Measurements from ENCODE around the gene MAP4K5.

The MAP4K5 gene

DNA sequence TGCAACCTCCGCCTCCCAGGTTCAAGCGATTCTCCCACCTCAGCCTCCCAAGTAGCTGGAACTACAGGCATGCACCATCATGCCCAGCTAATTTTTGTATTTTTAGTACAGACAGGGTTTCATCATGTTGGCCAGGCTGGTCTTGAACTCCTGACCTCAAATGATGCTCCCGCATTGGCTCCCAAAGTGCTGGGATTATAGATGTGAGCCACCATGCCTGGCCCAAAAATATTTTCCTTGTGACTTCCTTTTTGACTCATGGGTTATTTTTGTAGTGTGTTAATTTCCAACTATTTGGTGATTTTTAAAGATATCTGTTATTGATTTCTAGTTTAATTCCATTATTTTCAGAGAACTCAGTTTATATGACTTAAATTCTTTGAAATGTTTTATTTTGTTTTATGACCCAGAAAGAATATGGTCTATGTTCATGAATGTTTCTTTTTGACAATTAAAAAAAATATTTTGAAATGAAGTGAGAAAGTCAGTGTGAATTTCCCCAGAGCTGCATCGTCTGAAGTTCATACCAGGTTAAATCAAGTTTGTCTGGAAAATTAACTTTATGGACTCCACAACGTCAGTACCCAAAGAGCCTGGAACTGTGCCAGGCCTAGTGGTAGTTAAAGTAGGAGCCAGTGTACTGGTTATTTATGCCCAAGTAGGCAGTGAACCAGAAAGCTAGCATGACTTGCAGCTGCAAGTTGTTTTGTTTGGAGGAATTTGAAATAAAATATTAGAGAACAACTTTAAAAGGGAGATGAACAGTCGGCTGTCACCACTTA, 132.9 kb downstream of the MAP4K5 start:
- DNase-seq, result peak in 2 of 4 experiments; percentile 12 to 28

DNA sequence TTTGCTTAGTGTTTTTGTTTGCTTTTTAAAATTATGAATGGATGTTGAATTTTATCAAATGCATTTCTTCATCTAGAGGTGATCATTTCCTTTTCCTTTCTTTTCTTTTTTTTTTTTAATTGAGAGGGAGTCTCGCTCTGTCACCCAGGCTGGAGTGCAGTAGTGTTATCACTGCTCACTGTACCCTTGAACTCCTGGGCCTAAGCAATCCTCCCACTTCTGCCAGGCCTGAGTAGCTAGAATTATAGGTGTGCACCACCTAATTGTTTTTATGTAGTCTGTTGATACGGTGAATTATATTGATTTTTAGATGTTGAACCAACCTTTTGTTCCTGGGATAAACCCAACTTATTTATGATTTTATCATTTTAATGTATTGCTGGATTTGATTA, 134.2 kb downstream of the MAP4K5 start:
- no peak for DNase-seq

DNA sequence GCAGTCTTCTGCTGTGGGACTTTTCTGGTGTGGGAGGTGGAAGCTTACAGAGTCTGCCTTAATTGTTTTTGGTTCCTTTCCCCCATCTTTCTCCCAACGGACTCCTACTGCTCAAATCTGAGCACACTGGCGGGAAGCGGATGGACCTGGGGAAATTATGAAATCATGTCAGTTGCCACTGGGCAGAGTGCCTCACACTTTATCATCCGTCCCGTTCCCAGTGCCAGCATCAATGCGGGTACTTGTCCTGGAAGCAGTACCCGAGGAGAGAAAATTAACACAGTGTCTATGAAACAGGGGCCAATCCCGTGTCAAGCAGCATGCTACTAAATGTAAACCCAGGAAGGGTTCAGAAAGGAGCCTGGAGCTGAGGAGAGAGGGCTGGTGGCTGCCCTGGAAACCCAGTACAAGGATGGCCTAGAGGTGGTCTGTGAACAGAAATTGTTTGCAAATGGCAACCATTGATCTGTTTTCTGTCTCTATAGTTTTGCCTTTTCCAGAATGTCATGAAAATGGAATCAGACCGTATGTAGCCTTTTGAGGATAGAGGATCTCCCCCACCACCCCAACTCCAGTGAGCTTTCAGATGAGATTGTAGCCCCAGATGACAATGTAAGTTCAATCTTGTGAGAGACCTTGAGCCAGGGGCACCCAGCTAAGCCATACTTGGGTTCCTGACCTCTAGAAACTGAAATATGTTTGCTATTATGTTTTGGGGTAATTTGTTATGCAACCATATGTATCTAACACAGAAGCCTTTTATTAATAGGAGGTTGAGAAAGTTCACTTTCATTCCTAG, 134.8 kb downstream of the MAP4K5 start:
- DNase-seq, result peak; percentile 19 to 46 (median 36)

DNA sequence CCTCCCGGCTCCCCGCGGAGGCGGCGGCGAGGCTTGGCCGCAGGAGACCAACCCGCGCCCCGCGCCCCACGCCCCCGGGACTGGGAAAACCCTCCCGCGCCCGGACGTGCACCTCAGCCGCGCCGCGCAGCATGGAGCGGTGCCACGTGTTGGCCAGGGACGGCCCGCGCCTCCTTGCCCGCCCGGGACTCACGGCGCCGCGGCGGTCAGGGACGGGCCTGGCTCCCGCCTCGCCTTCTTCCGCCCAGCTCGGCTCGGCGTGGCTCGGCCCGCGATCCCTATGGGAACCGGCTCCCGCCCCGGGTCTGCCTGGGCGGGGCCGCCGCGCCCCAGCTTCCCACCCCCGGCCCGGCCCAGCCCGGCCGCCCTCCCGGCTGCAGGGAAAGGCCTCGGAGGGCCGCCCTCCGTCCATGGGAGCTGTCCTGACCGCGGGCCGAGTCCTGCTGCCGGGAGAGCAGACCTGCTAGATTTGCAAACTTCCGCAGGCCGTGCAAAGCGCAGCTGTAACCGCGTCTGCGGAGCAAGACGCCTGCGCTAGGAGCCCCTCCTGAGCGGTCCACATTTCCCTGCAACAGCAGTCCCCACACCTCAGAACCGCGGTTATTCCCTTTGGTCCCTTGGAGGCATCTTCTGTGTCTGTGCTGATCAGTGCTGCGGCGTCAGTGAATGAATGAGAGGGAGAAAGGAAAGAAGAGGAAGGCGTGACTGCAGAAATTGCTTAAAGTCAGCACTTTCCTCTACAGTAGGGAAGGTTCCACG, 135.6 kb downstream of the MAP4K5 start, which contains the start of gene CDKL1:
Gene CDKL1, minus strand, starts transcription at position 251 of the 759 bp plus-strand sequence. CDS start 1,013 bp downstream, outside the sequence.
- DNase-seq, result peak; percentile 64 to 88 (median 78)

DNA sequence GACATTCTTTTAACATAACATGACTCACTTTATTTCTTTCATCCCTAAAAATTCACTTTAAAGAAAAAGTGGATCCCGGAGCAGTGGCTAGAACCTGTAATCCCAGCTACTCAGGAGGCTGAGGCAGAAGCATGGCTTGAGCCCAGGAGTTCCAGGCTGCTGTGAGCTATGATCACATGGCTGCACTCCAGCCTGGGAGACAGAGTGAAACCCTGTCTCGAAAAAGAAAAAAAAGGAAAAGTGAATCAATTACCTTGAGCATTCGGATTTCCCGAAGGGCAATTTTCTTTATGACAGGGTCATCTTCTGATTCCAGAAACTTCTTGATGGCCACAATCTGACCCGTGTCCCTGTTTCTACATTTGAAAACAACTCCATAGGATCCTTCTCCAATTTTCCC, 136.9 kb downstream of the MAP4K5 start:
- DNase-seq, result no peak

DNA sequence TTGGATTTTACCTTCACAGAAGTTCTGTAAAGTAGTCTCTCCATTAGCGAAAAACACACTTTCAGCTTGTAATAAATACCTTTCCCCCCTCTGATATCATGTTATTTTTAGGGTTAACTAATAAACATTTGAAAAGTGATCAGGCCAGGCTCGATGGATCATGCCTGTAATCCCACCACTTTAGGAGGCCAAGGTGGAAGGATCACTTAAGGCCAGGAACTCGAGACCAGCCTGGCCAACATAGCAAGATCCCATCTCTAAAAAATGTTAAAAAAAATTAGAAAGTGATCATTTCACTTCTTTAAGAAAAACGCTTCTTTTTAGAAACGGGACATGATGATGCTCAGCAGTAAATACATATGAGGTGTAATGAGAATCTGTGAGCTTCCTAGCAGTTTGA, 137.7 kb downstream of the MAP4K5 start:
- no peak for DNase-seq

DNA sequence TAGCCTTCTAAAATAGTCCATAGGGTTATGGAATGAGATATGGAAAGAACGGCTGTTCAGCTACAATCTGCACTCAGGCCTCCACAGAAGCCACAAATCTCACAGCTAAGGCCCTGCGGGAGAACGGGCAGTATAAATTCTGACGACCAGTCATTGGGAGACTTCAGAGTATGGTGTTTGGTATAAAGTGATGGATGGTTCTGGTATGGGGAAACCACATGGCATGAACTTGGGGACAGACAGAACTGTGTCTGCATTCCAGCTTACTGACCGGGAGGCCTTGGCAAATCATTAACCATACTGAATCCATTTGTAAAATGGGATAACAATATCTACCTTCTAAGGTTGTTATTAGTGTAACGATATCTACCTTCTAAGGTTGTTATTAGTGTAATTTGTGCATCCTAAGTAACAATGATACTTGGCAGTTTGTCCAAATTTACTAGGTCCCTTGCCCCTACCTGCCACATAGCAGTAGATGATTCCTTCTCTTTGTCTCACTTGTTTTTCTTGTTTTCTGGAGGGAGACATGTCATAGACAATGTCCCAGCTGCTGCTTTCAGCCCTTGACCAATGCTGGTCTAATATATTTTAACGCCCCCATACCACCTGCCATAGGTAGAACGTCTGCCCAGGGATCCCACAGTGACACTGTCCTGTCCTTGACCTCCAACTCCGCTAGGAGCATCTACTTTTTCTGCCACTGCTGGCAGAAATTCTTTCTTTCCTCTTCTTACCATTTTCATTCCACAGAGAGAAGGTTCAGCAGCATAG, 142.5 kb downstream of the MAP4K5 start:
- no peak for DNase-seq

DNA sequence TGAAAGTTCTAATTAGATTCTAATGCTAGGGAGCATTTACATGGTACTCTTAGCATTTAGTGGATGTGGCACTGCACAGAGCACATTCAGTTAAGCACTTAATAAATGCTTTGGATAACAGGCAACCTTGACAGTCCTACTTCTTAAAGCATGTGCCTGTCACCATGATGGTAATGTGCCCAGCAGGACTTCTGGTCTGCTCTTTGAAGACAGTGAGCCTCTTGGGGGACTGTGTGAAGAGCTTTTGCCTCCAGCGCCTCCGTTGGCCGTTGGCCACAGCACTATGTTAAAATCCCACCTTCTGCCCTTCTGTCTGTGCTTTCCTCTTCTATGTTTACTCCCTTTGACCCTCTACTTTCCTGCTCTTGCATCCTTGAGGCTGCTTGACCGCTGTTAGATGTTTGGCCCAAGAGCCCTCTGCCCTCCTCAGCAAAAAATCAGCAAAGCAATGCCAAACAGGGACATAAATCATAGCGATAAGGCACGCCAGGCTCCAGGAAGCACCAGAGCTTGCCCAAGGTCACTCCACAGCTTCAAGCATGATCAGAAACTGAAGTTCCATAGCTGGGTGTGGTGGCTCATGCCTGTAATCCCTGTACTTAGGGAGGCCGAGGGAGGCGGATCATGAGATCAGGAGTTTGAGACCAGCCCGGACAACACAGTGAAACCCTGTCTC, 144.0 kb downstream of the MAP4K5 start:
- no peak for DNase-seq

DNA sequence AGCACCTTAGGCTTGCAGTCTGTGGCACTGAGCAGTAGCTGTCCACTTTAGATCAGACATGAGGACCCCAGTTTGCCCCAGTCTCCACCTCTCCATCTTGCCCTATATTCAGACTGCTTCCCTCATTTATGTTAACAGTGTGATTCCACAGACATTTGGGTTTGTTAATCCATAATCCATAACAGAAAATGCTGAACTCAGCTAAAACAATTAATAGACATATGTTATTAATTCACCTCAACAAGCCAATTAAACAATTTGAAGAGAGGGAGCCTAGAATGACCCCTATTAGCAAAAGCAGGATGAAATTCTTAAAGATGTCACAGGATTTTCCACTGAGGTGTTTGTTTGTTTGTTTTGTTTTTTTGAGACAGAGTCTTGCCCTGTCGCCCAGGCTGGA, 144.8 kb downstream of the MAP4K5 start:
- DNase-seq, result no peak

DNA sequence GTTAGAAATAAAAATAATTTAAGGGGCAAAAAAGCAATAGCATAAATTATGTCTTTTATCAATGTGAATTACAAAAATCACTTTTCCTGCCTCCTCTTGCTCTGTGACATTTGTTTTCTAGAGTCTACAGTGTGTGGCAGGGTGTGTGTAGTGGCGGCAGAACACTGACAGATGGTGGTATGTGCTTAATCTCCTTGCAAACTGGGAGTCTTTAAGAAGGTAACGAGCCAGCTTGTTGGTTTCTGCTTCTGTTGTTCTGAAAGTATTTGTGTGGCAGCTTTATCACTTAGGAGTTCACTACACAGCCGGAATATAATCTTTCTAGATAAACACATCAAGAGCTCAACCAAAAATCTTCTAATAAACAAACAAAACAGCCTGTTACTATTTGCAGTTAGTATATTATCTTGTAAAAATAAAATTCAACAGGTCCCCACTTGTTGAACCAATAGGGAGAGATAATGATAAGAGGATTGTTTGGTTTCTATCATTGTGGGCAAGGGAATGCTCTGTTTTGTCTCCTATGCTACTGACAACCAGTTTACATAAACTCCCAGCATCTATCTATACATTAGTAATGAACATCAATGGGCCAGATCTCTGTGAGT, 148.6 kb downstream of the MAP4K5 start:
- DNase-seq, result no peak

DNA sequence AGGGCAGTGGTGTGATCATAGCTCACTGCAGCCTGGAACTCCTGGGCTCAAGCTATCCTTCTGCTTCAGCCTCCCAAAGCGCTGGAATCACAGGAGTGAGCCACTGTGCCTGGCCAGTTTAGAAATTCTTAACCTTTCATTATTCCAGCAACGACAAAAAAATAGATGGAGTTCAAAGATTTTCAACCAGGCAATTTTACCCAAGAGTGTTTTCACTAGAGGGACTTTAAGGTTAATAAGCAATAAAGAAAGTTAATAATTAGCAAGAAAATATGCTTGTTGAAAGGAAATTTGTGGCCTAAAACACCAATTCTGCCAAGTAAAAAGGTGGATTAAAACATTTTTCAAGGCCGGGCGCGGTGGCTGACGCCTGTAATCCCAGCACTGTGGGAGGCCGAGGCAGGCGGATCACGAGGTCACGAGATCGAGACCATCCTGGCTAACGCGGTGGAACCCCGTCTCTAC, 150.5 kb downstream of the MAP4K5 start:
- DNase-seq, result no peak

DNA sequence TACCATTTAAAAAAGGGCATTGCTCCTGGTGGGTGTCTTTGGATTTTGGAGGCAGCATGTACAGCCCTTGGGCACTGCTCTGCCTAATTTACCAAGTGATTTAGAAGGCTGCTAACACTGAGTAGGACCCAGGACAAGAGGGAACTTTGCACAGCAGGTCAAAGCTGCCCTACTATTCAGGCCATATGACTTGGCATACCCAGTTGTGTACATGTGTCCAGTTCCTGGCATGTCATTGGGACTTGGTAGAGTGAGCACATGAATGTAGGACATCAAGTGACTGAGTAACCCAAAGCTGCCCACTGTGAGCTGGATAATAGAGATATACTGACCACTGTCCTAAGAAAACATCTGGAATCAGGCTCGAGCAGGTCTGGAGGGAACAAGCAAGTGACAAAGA, 151.4 kb downstream of the MAP4K5 start:
- no peak for DNase-seq

DNA sequence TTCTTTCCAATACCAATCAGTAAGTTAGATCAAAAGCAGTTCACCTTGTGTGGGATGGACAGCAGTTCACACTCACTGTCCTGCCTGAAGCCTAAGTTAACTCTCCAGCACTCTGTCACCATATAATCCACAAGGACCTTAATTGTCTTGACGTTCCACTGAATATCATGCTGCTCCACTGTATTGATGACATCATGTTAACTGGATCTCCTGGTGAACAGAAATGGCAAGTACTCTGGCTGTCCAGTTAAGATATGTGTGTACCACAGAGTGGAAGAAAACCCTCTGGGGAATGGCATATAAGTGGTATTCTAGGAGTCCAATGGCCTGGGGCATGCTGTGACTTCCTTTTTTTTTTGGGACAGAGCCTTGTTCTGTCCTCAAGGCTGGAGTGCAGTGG, 151.9 kb downstream of the MAP4K5 start:
- DNase-seq, result no peak

DNA sequence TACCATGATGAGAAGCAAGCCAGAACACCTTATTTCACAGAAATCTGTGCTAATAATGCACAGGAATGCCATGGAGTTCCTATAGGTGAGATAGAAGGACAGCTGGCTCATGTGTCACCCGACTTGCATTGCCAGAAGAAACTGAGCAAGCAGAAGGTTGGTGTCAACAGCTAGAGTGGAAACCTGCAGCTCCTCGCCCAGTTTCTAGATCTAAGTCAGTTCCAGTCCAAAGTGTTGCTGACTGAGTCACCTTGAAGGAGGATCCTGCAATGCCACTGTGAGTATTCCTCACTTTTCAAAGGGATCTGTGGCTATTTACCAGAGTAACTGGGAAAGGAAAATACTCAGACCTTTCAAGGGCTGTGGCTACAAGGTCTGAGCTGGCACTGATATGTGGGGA, 152.8 kb downstream of the MAP4K5 start:
- DNase-seq, result no peak

DNA sequence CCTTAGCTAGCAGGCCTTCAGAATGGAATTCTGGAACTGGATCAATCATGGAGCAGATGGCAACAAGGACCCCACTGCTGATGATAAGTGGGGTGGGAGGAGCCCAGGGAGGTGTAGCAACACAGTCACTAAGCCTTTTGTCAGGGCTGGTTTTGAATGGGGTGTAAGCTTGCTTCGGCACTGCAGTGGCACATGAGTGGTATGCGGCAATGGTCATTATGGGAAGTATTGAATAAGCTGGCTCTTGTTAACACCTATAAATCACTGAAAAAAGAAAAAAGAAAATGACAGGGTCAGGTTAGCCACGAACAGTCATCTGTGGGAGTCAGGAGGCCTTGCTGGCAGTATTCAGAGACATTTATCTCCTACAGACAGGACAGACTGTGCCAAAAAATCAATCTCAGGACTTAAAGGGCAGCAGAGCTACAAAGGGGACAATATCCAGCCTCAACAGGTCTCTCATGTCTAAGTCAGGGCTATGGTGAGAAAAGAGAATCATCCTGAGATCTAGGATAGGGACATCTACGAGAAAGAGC, 154.8 kb downstream of the MAP4K5 start:
- DNase-seq, result no peak

DNA sequence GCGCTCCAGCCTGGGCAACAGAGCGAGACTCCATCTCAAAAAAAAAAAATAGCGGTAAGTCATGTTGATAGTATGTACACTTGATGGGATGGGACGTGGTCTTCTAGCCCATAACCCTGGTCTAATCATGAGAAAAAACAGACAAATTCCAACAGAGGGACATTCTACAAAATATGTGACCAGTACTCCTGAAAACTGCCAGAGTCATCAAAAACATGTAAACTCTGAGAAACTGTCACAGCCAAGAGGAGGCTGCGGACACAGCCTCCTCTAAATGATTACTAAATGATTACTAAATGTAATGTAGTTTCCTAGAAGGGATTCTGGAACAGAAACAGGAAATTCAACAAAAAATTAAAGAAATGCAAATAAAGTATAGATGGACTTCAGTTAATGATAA, 156.6 kb downstream of the MAP4K5 start:
- DNase-seq, result no peak

DNA sequence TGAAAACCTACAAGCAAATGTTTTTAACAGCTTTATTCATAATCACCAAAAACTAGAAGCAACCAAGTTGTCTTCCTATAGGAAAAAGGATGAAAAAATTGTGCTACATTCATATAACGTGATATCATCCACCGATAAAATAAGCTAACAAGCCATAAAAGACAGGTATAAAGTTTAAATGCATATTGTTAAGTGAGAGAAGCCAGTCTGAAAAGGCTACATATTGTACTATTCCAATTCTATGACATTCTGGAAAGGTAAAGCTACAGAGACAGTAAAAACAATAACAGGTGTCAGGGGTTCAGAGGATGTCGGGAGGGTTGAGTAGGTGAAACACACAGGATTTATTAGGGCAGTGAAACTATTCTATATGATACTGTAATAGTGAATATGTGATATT, 158.4 kb downstream of the MAP4K5 start:
- no peak for DNase-seq

DNA sequence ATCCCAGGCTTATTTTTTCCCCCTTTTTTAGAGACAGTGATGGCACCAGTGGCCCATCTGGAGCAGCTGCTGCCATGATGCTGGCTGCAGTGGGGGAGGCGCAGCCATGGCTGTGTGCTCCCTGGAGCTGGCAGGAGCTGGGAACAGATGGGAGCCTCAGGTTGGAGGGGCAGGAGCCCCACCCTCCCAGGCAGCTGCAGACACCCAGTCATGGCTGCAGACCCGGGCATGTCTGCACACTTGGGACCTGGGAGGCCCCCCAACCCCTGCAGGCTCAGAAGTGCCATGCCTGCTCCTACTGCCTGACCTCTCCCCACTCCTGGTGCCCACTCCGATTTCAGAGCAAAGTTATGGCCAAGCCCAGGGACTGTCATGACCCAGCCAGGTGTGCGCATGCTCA, 160.8 kb downstream of the MAP4K5 start:
- DNase-seq, result no peak

All from suppressor macrophage (primary cell).